Head of caudate nucleus (tissue), 42 donors: ENCODE data around the gene TUBB2B.
A peak's percentile ranks its signal among the peaks of the same experiment; 100 is the strongest.

Experiments used
- DNase-seq, 42 donors: peaks; one replicate each; pipeline versions ENCODE4 v3.0.0 to v3.0.0-alpha.2; 2020 to 2021; ENCODE audit warnings: mixed read lengths in 7 of 42
- intact Hi-C: fragments of 100-400 bp; cut with DNase I; formaldehyde crosslinking; loops from one replicate; pipeline ENCODE4 v1.15.0; 2022

TUBB2B gene

DNA sequence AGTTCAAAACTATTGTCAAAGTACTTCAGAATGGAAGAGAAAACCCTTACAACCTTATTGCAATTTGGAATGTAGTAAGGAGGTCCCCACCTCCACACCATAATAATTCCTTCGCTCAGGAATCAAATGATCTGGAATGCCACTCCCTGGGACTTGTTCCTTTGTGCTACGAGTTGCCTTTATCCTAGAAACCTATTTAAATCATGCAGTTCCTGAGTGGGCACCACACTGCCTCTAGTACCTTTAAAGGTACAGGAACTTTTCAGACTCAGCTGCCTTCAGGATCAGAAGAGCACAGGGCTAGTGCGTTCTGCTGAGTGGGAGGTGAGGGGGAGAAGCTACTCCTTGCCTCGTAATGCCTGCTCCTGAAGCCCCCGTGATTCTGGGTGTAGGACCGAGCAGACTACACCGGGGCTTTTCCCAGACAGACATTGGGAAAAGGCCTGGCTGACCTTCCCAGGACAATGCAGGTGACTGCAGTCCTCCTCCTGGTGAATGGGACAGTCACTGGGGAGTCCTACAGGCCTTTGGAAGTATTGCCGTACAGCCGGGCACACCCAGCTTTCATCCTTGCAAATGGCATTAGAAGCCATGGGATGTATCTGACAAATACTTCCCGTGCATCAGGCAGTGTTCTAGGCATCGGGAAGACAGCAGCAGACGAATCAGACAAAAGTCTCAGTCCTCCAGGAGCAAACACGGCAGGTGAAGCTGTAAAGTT is 11.8 kb upstream of the TUBB2B start:
- peak in 12 of 42 donors; percentile 23 to 81 (median 52) for DNase-seq
- intact Hi-C loops = no loop called here

GRCh38 chr6:3237761-3238662 is 10.6 kb upstream of the TUBB2B start:
- intact Hi-C loops = no loop called here
- DNase-seq = peak in 1 of 42 donors; percentile 1

GRCh38 chr6:3236005-3236404 is 8.6 kb upstream of the TUBB2B start:
- intact Hi-C loops = no loop called here
- DNase-seq = peak in 1 of 42 donors; percentile 0

DNA sequence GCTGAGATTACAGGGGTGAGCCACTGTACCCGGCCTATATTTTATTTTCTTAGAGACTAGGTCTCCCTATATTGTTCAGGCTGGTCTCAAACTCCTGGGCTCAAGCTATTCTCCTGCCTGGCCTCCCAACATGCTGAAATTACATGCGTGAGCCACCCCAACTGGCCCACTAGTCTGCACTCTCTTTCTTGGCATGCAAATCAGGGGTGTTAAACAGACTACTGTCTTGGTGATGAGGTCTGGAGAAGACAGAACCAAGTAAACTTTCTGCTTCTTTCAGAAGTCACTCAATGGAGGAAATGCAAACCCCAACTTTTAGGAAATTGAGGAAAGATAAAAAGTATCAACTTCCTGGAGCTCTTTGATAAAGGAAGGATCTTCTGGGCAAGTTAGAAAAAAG is 8.0 kb upstream of the TUBB2B start:
- intact Hi-C loops = no loop called here

DNA sequence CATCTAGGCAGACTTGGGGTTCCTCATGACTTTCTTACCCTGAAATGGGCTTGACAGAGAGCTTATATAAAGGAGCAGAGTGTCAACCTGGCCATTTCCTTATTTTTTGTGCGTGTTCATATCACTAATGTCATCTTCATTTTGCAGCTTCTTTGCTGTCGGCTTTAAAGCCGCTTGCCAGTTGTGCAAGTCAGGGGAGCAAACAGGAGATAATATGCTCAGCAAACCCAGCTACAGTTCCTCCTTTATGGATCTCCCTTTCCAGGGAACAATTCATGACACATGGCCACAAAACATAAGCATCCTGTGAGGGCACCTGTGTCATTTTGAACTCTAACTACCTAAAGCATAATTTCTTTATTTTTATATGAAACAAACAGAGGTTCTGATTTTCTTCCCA is 6.5 kb upstream of the TUBB2B start:
- intact Hi-C loops = no loop called here
- DNase-seq = no peak

More for the DNA sequence above, 8.0 kb upstream of the TUBB2B start:
- DNase-seq = no peak

GRCh38 chr6:3233321-3233720 is 5.9 kb upstream of the TUBB2B start:
- intact Hi-C loops = no loop called here
- no peak for DNase-seq

- intact Hi-C loops = no loop called here
- peak in 3 of 42 donors; percentile 26 to 50 (median 50) for DNase-seq
These were observed 4.8 kb upstream of the TUBB2B start for GRCh38 chr6:3232017-3232945.

DNA sequence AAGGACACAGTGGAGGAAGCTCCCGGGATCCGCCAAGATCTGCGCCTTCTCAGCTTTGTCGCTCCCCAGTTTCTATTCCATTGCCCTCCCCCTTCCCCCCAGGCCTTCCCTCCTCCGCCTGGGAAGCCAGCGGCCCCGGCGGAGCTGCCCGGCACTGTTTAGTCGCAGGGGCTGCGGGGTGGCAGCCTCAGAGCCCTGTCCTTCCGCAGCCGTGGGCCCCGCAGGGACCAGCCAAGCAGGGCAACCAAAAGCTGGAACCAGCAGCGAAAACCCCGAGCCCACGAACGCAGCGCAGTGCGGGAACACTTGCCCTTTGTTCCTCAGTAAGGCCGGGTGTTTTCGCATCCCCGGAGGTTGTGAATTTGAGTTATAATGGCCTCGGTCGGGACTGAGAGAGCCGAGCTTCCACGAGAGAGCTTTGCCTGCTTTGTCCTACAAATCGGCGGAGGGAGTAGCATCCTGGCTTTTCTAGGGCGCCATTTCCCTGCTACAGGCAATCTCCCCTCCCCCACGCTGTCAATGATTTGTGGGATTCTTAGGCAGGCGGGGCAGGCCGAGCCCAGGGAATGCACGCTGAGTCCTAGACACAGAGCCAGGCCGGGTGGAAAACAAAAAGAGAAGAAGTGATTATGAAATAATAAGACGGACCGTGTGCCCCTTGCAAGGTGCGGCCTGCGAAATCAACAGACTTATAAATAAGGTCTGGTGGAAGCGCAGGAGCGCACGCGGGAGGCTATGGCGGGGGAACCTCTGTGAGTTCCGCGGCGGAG is 4.0 kb upstream of the TUBB2B start:
- intact Hi-C loops = no loop called here
- DNase-seq = peak; percentile 68 to 95 (median 85)

GRCh38 chr6:3230900-3231246 is 3.4 kb upstream of the TUBB2B start:
- intact Hi-C loops = no loop called here
- DNase-seq = peak in 37 of 42 donors; percentile 50 to 86 (median 74)

DNA sequence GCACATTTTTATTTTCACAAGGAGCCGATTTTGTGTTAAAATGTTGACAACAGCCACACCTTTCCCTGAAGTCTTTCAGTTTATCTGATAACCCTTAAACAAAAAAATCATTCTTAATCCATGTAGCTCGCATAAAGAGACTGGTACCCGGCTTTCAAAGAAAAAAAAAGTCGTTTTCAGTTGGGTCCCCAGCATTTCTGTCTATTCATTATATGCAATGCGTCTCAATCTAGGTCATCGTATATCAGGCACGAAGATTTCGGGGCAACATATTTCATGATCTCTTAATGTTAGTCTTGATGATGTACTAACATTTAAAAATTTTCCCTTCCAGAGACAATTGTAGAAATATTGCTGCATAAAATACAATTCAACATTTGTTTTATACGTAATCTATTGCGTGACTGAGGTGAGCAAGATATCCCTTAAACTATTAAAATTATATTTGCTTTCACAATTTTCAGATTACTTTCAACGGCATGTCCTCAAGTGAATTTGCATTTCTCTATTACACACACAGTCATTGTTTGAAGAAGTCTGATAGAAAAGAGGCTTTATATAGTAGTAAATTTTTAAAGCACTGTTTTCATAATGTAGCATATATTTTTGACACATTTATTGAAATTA is 2.9 kb upstream of the TUBB2B start:
- intact Hi-C loops = no loop called here
- DNase-seq = no peak

DNA sequence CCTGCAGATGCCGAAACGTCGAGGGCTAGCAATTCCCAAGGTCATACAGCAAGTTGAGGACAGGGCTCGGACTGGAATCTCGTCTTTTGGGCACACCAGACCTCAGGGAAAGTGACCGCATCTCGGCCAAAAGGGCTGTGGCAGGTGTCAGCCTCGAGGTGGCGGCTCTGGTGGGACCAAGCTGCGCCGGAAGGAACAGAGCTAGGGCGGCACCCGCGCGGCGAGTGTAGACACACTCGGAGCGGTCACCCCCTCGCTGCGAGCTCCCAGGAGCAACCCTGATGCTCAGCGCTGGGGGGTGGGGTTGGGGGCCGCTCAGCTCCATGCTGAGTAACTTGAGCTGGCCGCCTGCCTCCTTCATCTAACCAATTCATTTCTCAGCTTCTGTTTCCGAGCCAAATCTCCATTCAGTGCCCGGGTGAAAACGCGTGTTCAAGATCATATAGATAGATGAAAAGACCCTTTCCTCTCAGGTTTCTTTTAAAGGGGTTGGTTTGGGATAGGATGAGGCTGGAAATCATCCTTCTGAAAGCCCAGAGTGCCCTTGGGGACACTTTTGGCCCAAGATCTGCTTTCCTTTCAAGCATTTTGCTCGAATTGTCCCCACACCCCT is 2.2 kb upstream of the TUBB2B start:
- DNase-seq = peak in 18 of 42 donors; percentile 19 to 78 (median 54)
- intact Hi-C loops = no loop called here

DNA sequence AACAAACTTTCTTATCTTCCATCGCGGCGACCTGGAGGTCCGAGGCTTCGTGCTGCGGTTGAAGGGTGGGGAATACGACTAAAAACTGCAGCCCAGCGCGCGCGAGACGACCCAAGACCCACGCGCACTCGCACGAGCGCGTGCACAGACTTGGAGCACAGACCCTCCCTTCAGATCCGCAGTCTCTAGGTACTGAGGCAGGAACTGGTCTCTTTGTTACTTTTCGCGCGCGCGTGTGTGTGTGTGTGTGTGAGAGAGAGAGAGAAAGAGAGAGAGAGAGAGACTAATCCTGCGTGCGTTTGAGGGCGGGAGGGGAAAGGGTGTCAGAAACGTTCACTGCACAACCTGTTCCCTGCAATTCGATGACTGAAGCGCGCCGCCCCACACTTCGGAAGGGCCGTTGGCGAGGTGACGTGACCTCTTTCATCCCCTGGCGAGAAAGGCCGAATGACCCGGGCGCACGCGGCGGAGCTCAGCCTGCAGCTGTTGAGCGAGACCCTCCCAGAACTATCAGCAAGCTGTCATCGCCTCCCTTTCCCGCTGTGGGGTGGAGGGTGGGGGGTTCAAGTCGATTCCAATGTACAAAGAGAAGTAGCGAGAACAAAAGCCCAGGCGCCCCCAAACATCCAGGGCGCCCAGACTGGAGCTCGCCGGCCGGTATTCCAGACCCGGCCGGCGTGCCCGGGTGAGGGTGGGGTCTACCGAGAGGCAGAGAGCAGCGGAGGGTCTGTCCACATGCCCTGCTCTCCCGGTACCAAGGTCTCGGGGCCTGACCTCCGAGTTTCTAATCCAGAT is 1.5 kb upstream of the TUBB2B start:
- peak in 19 of 42 donors; percentile 37 to 68 (median 50) for DNase-seq
- intact Hi-C loops = no loop called here

- intact Hi-C loops = no loop called here
- DNase-seq = peak in 10 of 42 donors; percentile 22 to 76 (median 54)
These were observed 706 bp upstream of the TUBB2B start for GRCh38 chr6:3228046-3228671.

- DNase-seq = peak in 30 of 42 donors; percentile 32 to 70 (median 53)
- intact Hi-C loops = no loop called here
These were observed 731 bp downstream of the TUBB2B start for GRCh38 chr6:3226481-3227362.

- intact Hi-C loops = no loop called here
These were observed 1.4 kb downstream of the TUBB2B start for GRCh38 chr6:3226042-3226441.

More at GRCh38 chr6:3226042-3226441, 1.4 kb downstream of the TUBB2B start:
- DNase-seq = no peak
